Panc1 (cell line): Measurements from ENCODE around the gene SOWAHD. TPM values are rescaled to one million over a fixed set of nuclear protein-coding genes. Genes with fewer than 3 reads are reported as not detected.

ENCODE experiments used
- ATAC-seq: fragments of 200-7000 bp; cut with Tn5 transposase; 2 replicates; pipeline ENCODE4 v1.9.1; 2020; ENCODE audit warnings: mild to moderate bottlenecking, moderate library complexity
- BruUV-seq: library from RNA; stranded (reverse); fragments of 400-500 nt; replicated peaks from 2 replicates; lab custom pipeline; 2021; lab: Mats Ljungman, UMichigan
- CTCF ChIA-PET: fragments of 300-600 bp; sonication (Branson Sonifier 250); formaldehyde crosslinking; loops from one replicate; lab custom pipeline; 2022; ENCODE audit warnings: antibody characterized with exemption; lab: Charles Lee
- POLR2A ChIA-PET: fragments of 300-600 bp; sonication (Branson Sonifier 250); formaldehyde crosslinking; loops from one replicate; lab custom pipeline; 2022; ENCODE audit warnings: antibody characterized with exemption; lab: Charles Lee
- DNase-seq: peaks from one replicate; pipeline ENCODE4 v3.0.0-alpha.2; 2010; ENCODE audit warnings: low read depth, low spot score
- H3K27ac ChIP-seq: 2 replicates; pipeline ENCODE4 v1.5.1; 2011; ENCODE audit warnings: mild to moderate bottlenecking, low read length, inconsistent platforms
- H3K27me3 ChIP-seq: fragments of 200-500 bp; sonication (Bioruptor generic); 2 replicates; pipeline ENCODE4 v1.6.0; 2014; ENCODE audit warnings: low read length, inconsistent platforms; ENCODE audit not compliant: control insufficient read depth, insufficient read depth
- H3K36me3 ChIP-seq: fragments of 200-500 bp; sonication (Bioruptor generic); 2 replicates; pipeline ENCODE4 v1.5.1; 2014; ENCODE audit warnings: inconsistent platforms, mild to moderate bottlenecking, low read length, moderate library complexity; ENCODE audit not compliant: control insufficient read depth, insufficient read depth
- H3K4me1 ChIP-seq: 2 replicates; pipeline ENCODE4 v1.5.1; 2011; ENCODE audit warnings: inconsistent platforms, mild to moderate bottlenecking, low read length, moderate library complexity; ENCODE audit not compliant: control insufficient read depth, insufficient read depth
- H3K4me3 ChIP-seq, 2 experiments: 2 replicates each; pipeline ENCODE4 v1.5.1; 2011 to 2012; ENCODE audit warnings: low read depth in 2 of 2, low read length in 2 of 2, mild to moderate bottlenecking in 2 of 2, inconsistent platforms in 1 of 2, moderate library complexity in 1 of 2
- H3K9me3 ChIP-seq: fragments of 200-500 bp; sonication (Bioruptor generic); 2 replicates; pipeline ENCODE4 v1.5.1; 2014; ENCODE audit warnings: low read depth, mild to moderate bottlenecking, inconsistent platforms, low read length, moderate library complexity; ENCODE audit not compliant: control insufficient read depth, insufficient read depth
- POLR2AphosphoS5 ChIP-seq: IDR thresholded peaks from 2 replicates; pipeline ENCODE4 v1.6.1; 2012; ENCODE audit warnings: mild to moderate bottlenecking, low read depth, low read length, moderate library complexity
- SIN3A ChIP-seq: IDR thresholded peaks from 2 replicates; pipeline ENCODE4 v1.6.1; 2012; ENCODE audit warnings: low read depth, mild to moderate bottlenecking, low read length, moderate library complexity, borderline replicate concordance; ENCODE audit not compliant: insufficient read depth
- TCF7L2 ChIP-seq: IDR thresholded peaks from 2 replicates; pipeline ENCODE4 v1.6.1; 2011; ENCODE audit warnings: mild to moderate bottlenecking, low read depth, low read length, inconsistent platforms
- in situ Hi-C: cut with HindIII; loops from 2 replicates; pipeline ENCODE4 v1.10.0; 2016; ENCODE audit warnings: low sequenced_read_pairs, low pct_unique_long_range_greater_than_20kb
- intact Hi-C: fragments of 100-400 bp; cut with micrococcal nuclease; formaldehyde crosslinking; loops from one replicate; pipeline ENCODE4 v1.10.0; 2022; ENCODE audit not compliant: unreplicated experiment
- total RNA-seq: library from RNA; stranded (reverse); gene quantifications from one replicate; pipeline ENCODE4 v1.2.1, GENCODE V29; 2021; ENCODE audit not compliant: unreplicated experiment
- TF ChIP-seq, protein P1 (sequence below), 2 experiments: IDR thresholded peaks; 2 replicates each; pipeline ENCODE4 v1.6.1; 2011 to 2012; ENCODE audit warnings: low read depth in 2 of 2, control low read depth in 1 of 2, low read length in 1 of 2, mild to moderate bottlenecking in 1 of 2, moderate library complexity in 1 of 2; ENCODE audit not compliant: insufficient read depth in 1 of 2
- TF ChIP-seq, protein P2 (sequence below): fragments of 450-650 bp; IDR thresholded peaks from 2 replicates; pipeline ENCODE4 v1.5.1; 2017; ENCODE audit warnings: mild to moderate bottlenecking

The SOWAHD gene
- total RNA-seq, 1 experiment from 2014 or later: 1.1 TPM

DNA sequence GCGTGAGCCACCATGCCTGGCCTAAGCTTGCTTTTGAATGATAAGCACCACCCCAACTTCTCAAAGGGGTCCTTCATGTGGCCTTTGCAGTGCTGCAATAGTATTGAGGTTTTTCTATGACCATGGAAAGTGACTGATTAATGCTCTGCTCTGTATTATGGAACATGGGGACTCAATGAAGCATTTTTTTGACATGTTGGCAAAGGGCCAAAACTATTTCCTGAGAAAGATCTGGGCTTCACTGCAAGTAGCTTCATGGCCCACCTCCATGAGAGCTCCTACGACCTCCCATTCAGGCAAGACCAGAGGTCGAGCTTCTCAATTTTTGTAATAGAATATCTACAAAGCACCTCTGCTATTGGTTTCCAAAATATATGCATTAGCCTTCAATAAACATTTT, 48.8 kb upstream of the SOWAHD start:
- no peaks in the 10 kb centered on the region for H3K27me3 ChIP-seq
- BruUV-seq: no TSS peak
- intact Hi-C loops (no loop called here), in situ Hi-C loops (no loop called here)
- H3K4me1 ChIP-seq: no peaks in the 10 kb centered on the region
- H3K4me3 ChIP-seq: no peak overlapping the region
- ChIA-PET POLR2A (interaction anchor here (0.6 to 0.7 kb wide), 2 partner anchors 19 to 197 kb away, joined by 7 to 8 read pairs; no protein-coding TSS in a partner anchor), CTCF (interaction anchor here (0.6 to 0.7 kb wide), 2 partner anchors 17 to 41 kb away, joined by 4 read pairs; no protein-coding TSS in a partner anchor)
- TF ChIP-seq TCF7L2: no peak
- TF ChIP-seq, protein P1, sequence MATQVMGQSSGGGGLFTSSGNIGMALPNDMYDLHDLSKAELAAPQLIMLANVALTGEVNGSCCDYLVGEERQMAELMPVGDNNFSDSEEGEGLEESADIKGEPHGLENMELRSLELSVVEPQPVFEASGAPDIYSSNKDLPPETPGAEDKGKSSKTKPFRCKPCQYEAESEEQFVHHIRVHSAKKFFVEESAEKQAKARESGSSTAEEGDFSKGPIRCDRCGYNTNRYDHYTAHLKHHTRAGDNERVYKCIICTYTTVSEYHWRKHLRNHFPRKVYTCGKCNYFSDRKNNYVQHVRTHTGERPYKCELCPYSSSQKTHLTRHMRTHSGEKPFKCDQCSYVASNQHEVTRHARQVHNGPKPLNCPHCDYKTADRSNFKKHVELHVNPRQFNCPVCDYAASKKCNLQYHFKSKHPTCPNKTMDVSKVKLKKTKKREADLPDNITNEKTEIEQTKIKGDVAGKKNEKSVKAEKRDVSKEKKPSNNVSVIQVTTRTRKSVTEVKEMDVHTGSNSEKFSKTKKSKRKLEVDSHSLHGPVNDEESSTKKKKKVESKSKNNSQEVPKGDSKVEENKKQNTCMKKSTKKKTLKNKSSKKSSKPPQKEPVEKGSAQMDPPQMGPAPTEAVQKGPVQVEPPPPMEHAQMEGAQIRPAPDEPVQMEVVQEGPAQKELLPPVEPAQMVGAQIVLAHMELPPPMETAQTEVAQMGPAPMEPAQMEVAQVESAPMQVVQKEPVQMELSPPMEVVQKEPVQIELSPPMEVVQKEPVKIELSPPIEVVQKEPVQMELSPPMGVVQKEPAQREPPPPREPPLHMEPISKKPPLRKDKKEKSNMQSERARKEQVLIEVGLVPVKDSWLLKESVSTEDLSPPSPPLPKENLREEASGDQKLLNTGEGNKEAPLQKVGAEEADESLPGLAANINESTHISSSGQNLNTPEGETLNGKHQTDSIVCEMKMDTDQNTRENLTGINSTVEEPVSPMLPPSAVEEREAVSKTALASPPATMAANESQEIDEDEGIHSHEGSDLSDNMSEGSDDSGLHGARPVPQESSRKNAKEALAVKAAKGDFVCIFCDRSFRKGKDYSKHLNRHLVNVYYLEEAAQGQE (IDR thresholded peaks at IDR 0.05; ENCODE audit: insufficient read depth in 1 of 2, low read depth in 2 of 2, low read length in 1 of 2): no peak
- TF ChIP-seq SIN3A: no peak
- TF ChIP-seq, protein P2, sequence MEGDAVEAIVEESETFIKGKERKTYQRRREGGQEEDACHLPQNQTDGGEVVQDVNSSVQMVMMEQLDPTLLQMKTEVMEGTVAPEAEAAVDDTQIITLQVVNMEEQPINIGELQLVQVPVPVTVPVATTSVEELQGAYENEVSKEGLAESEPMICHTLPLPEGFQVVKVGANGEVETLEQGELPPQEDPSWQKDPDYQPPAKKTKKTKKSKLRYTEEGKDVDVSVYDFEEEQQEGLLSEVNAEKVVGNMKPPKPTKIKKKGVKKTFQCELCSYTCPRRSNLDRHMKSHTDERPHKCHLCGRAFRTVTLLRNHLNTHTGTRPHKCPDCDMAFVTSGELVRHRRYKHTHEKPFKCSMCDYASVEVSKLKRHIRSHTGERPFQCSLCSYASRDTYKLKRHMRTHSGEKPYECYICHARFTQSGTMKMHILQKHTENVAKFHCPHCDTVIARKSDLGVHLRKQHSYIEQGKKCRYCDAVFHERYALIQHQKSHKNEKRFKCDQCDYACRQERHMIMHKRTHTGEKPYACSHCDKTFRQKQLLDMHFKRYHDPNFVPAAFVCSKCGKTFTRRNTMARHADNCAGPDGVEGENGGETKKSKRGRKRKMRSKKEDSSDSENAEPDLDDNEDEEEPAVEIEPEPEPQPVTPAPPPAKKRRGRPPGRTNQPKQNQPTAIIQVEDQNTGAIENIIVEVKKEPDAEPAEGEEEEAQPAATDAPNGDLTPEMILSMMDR: no peak
- TF ChIP-seq POLR2AphosphoS5: no peak
- DNase-seq: no peak
- no peak overlapping the region for H3K27ac ChIP-seq
- ATAC-seq: no peak
- no peaks in the 10 kb centered on the region for H3K9me3 ChIP-seq
- H3K36me3 ChIP-seq: no peaks in the 10 kb centered on the region

DNA sequence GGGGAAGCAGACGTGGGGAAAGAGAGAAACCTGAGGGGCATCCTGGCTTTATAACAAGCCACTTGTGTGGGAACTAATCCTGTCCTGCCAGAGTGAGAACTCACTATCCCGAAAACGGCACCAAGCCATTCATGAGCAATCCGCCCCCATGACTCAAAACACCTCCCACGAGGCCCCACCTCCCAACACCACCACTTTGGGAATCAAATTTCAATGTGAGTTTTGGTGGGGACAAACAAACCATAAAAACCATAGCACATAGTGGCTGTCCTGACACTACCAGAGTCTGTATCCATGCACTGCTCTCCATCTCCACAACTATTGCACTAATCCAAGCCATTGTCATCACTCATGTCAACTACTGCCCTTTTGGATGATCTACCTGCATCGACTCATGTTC, 36.9 kb upstream of the SOWAHD start:
- no peak overlapping the region for H3K27ac ChIP-seq
- H3K9me3 ChIP-seq: no peaks in the 10 kb centered on the region
- no peaks in the 10 kb centered on the region for H3K27me3 ChIP-seq
- no TSS peak for BruUV-seq
- intact Hi-C loops: loop anchor here (10.0 kb wide), 2 partner anchors 107 to 207 kb away; no protein-coding TSS in a partner anchor
- in situ Hi-C loops: no loop called here
- ChIA-PET CTCF (interaction anchor here (0.6 kb wide), 1 partner anchor 13 kb away, joined by 7 read pairs; no protein-coding TSS in a partner anchor), POLR2A (no interaction called here)
- DNase-seq: no peak
- no peaks in the 10 kb centered on the region for H3K36me3 ChIP-seq
- no peaks in the 10 kb centered on the region for H3K4me1 ChIP-seq
- no peak for ATAC-seq
- TF ChIP-seq, protein P2: no peak
- TF ChIP-seq TCF7L2 (no peak), SIN3A (no peak)
- TF ChIP-seq, protein P1 (IDR thresholded peaks at IDR 0.05; ENCODE audit: insufficient read depth in 1 of 2, low read depth in 2 of 2, low read length in 1 of 2): no peak
- no peak overlapping the region for H3K4me3 ChIP-seq
